ENCODE measurements around the gene ATRNL1.
"Not testable (repeated sequence)": the region's sequence is repeated elsewhere in the genome, so short reads cannot be mapped to it uniquely, and the experiment has no call there.

The ATRNL1 gene

DNA sequence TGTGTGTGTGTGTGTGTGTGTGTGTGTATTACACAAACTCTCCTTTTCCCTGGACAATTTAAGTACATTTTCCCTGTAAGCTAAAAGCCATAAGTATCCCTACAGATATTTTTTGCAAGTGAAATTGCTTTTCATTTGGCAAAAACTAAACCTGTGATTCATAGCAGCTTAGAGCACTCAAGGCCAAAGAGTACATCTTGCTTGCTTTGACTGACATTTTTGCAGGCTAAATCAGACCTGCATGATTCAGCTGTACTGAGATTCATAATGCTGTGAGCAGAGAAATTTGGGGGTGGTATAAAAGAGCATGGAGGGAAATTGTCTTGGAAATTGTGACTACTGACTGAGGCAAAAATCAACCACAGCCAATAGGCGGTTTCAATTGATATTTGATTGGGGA lies 679.4 kb downstream of the ATRNL1 start:
- peak; percentile 87 for DNase-seq

DNA sequence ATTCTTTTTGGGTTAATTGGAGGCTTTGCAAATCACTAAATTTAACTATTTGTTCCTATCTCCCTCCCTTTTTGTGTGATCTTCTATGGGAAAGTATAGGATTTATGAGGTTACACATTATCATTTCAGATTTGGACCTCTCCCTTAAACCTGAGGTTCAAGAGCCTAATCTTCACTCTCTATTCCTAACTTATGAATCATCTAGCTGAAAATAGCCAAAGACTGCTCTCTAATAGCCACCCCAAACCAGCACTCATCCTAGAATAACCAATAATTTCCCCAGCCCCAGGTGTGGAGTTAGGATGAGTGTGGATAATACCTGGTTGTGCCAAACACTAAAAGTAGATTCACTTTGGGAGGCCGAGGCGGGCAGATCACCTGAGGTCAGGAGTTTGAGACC lies 680.7 kb downstream of the ATRNL1 start:
- DNase-seq = peak; percentile 20

DNA sequence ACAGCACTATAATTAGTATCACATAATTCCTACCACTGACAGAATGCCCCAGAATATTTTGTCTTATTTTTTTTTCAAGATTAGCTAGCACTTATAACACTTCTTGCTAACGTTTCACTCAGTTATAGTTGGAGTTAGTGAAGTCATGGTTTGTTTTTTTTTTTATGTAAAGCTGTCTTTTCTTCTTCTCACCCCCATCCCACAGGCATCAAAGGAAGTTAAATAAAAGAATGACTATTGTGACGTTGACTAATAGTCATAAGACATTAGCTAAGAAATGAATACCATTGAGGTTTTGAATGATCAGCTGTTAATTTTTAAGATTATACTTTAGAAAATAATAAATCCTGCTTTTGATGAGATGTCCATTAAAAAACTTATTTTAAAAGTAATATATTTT lies 681.6 kb downstream of the ATRNL1 start:
- DNase-seq = no peak

DNA sequence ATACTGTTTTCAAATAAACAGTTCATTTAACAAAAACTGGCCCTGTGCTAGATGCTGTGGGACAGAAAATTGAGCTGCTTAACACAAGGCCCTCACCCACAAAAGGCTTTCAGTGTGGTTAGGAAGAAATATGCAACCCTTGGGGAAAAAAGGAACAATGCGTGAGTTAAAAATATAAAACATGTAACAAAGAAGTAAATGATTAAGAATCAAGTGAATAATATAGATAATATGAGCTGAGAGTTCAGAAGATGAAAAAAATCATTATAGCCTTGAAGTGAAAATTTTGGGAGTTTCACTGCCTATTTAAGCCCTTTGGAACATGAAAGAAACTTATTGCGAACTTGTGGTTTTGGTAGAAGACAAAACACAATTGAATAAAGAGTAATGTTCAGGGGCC lies 684.5 kb downstream of the ATRNL1 start:
- DNase-seq = no peak

DNA sequence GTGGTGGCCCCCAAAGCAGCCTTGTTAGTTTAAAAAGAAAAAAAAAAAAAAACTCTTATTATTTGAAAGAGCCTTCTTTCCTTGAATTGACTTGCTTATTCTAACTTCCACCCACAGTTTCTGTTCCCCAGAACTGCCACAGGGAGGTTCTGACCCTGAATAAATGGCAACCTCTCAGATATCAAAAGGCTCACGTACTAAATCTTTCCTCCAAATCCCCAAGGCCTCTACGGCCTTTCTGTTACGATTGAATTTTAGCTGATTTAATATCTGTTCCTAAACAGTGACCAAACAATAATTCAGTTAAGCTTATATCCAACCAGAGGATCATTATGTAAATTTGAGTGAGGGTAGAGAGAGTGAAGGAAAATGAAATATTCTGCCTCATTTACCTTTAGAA lies 697.1 kb downstream of the ATRNL1 start:
- DNase-seq = no peak

- no peak for DNase-seq
Observed at GRCh38 chr10:115795964-115796363, 702.8 kb downstream of the ATRNL1 start.

GRCh38 chr10:115801457-115801856 lies 708.3 kb downstream of the ATRNL1 start:
- DNase-seq = no peak

DNA sequence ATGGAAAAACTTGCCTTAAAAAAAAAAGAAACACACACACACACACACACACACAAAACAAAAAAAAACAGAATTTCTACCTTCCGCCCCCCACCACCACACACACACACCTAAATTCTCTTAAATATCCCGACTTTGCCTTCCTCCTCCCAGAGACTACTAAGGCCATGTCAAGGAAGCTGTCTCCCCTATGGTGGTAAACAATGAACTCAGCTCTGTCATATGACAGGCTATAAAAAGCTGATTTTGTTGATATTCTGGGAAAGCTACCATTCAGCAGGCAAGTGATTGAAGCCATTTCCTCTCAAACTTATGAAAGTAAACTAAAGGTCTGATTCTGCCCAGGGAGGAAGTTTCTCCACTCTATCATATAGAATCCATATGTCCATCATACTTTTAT lies 708.8 kb downstream of the ATRNL1 start:
- DNase-seq = no peak

- no peak for DNase-seq
Observed at GRCh38 chr10:115802911-115803310, 709.7 kb downstream of the ATRNL1 start.

- peak; percentile 8 for DNase-seq
Observed at GRCh38 chr10:115814542-115814941, 721.4 kb downstream of the ATRNL1 start.

- DNase-seq = peak; percentile 53
Observed at GRCh38 chr10:115818012-115818411, 724.8 kb downstream of the ATRNL1 start.

- DNase-seq = peak; percentile 83
Observed at GRCh38 chr10:115826396-115826795, 733.2 kb downstream of the ATRNL1 start.

GRCh38 chr10:115827231-115828009 lies 734.3 kb downstream of the ATRNL1 start:
- peak; percentile 92 for DNase-seq

DNA sequence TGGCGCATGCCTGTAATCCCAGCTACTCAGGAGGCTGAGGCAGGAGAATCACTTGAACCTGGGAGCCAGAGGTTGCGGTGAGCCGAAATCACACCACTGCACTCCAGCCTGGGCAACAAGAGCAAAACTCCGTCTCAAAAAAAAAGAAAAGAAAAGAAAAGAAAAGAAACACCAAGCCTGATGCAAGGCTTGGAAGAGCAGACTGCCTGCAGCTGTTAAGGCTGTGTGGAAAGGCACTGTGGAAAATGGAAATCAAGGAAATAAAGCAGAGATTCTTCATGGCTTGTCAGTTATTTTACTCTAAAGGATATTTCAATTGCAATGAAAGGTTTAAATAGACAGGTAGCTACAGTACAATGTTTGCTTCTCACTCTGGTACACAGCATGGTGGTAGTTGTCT lies 735.0 kb downstream of the ATRNL1 start:
- not testable (repeated sequence) for DNase-seq

DNA sequence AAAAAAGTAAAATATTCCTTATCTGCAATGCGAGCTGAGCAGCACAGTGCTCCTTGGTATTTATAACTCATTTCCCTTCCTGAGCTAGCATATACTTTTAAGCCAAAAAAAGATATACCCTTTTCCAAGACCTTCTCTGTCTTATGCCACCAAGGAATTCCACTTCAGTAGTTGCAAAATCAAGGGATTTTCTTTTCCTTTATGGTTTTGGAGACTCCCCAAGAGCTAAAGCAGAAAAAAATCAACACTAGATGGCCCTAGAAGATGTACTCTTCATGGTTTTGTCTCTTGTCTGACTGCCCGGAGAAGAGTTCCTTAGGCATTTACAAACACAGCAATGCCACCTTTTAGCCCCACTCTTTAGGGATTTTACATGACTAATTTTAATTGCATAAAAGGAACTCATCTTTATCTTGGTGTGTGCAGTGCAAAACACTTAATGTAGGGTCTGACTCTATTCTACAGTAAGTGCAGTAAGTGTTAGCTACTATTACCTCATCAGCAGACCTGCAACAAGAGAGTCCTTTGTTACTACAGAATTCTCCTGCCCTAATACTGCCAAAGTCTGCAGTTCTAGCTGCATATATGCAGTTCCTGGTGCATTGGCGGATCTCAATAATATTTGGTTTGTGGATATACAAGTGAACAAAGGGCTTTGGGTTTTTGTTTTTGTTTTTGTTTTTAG lies 736.5 kb downstream of the ATRNL1 start:
- peak; percentile 82 for DNase-seq

DNA sequence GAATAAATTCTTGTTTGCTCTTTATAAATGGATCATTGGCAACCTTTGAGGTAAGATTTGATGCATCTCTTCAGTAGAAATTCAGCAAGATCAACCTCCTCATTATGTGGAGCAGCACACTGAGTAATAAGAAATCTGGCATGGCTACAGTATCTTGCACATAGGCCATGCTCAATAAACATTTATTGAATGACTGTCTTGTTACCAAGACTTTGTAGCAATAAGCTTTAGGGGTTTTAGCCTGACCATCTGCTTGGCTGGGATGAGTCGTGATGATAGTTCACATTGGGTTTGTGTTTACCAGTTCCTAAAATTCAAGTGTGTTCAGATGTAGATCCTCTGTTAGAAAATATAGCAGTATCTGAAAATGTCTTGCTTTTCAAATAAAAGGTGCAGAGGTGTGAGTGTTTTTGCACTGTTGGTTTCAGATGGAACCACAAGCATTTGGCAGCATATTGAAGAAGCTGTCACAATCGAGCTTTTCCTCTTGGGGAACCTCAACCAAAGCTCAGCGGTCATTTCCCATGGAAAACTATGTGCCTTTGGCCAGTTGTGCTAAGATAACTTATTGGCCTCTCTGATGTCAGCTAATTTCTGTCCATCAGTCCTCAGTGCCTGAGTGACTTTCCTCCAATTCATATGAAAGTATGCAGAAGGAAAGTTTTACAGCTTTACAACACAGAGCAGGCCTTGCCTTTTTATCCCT lies 737.3 kb downstream of the ATRNL1 start:
- DNase-seq = peak; percentile 67

GRCh38 chr10:115831016-115831415 lies 737.9 kb downstream of the ATRNL1 start:
- no peak for DNase-seq

DNA sequence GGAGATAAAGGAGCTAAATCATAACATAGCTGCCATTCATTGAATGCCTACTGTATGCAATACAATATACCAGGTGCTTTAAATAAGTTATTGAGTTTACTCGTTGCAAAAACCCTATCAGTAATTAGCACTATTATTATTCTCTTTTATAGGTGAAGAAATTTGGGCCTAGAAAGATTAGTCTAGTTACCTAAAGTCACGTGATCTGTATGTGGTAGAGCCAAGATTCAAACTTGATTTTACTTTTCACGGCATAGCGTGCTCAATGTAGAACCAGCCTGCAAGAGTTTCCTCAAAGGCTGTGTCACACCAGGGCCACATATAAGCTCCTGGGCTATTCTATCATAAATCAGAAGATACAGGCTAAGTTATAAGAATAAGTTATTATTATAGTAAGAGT lies 740.0 kb downstream of the ATRNL1 start:
- no peak for DNase-seq

GRCh38 chr10:115844591-115844990 lies 751.4 kb downstream of the ATRNL1 start:
- no peak for DNase-seq

- DNase-seq = no peak
Observed at GRCh38 chr10:115845921-115846320, 752.8 kb downstream of the ATRNL1 start.

GRCh38 chr10:115846528-115846927 lies 753.4 kb downstream of the ATRNL1 start:
- no peak for DNase-seq

- peak; percentile 4 for DNase-seq
Observed at GRCh38 chr10:115849197-115849596, 756.0 kb downstream of the ATRNL1 start.

DNA sequence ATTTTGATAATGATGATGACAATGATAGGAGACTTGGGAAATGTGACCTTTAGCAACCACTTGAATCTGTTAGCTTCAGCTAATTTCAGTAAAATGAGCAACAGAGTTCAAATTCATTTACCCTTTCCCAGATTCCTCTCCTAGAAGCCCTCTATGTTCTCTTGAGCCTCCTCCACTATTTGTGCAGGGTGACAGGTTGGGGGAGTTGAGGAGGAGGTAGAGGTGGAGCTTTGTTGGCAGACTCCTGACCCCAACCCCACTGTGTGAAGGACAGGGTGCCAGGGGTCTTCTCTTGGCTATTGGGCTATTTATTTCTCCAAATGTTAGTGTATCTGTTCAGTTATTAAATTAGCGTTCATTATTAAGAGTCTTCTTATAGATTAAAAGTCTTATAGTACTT lies 757.5 kb downstream of the ATRNL1 start:
- DNase-seq = no peak

DNA sequence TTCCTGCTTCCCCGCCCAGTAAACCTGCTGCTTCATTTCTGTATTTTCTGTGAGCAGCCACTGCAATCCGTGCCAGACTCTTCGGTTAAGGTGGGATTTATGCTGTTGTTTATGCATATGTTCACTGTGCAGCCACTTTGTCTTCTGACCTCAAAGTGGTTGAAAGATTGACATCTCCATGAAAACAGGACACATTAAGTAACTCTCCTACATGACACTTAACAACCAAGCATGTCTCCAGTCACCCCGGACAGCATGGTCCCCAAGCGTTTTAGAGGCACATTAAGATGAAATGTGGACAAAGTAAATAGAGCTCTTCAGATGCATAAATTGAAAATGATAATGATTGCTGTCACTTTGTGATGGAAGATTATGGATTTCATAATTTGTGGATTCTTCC lies 758.5 kb downstream of the ATRNL1 start:
- no peak for DNase-seq
